Nephron progenitor cell (in vitro differentiated cells): ENCODE data around the gene MORN1.
"Not testable (repeated sequence)": the region's sequence is repeated elsewhere in the genome, so short reads cannot be mapped to it uniquely, and the experiment has no call there.

Experiments
- DNase-seq: peaks from one replicate; pipeline ENCODE4 v3.0.0; 2021
- H3K27ac Mint-ChIP-seq: 2 replicates; pipeline ENCODE4 v1.8.0; 2021; ENCODE audit warnings: mild to moderate bottlenecking, moderate library complexity, mixed read lengths
- H3K27me3 Mint-ChIP-seq: 2 replicates; pipeline ENCODE4 v1.8.0; 2021; ENCODE audit warnings: mild to moderate bottlenecking, low read depth, mixed read lengths; ENCODE audit not compliant: poor library complexity
- H3K36me3 Mint-ChIP-seq: 2 replicates; pipeline ENCODE4 v1.8.0; 2021; ENCODE audit warnings: low read depth, mixed read lengths
- H3K4me1 Mint-ChIP-seq: 2 replicates; pipeline ENCODE4 v1.8.0; 2021; ENCODE audit warnings: mixed read lengths
- H3K4me3 Mint-ChIP-seq: 2 replicates; pipeline ENCODE4 v1.8.0; 2021; ENCODE audit warnings: mild to moderate bottlenecking, moderate library complexity, mixed read lengths
- H3K9me3 Mint-ChIP-seq: 2 replicates; pipeline ENCODE4 v1.8.0; 2021; ENCODE audit warnings: mild to moderate bottlenecking, moderate library complexity, mixed read lengths
- TF ChIP-seq, protein P1 (sequence below): fragments of 200-600 bp; sonication (generic); IDR thresholded peaks from 2 replicates; pipeline ENCODE4 v1.5.0; 2021; ENCODE audit warnings: antibody characterized with exemption

The MORN1 gene

DNA sequence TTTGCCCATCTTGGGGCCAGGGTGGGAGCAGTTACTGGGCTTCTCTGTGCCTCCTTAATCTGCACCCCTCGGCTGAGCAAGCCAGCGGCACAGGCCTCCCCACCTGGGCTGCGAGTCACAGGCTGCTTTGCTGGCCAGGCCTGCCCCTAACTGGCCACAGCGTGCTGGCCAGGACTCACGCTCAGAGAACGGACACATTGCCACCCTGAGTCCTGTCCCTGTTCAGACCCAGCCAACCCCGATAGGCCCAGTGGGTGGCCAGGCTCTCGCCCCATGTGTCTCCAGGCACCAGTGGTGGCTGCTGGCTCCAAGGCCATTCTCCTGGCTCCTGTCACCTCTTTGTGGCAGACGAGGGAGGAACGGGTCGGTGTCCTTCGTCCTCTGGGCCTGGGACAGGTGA lies 61.3 kb downstream of the MORN1 start:
- peaks cover 31% of the 10 kb centered on the region for H3K4me1 Mint-ChIP-seq
- H3K27ac Mint-ChIP-seq, result no peak overlapping the region
- no peak for DNase-seq
- TF ChIP-seq, protein P1, sequence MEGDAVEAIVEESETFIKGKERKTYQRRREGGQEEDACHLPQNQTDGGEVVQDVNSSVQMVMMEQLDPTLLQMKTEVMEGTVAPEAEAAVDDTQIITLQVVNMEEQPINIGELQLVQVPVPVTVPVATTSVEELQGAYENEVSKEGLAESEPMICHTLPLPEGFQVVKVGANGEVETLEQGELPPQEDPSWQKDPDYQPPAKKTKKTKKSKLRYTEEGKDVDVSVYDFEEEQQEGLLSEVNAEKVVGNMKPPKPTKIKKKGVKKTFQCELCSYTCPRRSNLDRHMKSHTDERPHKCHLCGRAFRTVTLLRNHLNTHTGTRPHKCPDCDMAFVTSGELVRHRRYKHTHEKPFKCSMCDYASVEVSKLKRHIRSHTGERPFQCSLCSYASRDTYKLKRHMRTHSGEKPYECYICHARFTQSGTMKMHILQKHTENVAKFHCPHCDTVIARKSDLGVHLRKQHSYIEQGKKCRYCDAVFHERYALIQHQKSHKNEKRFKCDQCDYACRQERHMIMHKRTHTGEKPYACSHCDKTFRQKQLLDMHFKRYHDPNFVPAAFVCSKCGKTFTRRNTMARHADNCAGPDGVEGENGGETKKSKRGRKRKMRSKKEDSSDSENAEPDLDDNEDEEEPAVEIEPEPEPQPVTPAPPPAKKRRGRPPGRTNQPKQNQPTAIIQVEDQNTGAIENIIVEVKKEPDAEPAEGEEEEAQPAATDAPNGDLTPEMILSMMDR, result no peak
- H3K9me3 Mint-ChIP-seq, result peaks cover 3% of the 10 kb centered on the region
- peaks cover 3% of the 10 kb centered on the region for H3K36me3 Mint-ChIP-seq
- peaks cover 20% of the 10 kb centered on the region for H3K27me3 Mint-ChIP-seq
- H3K4me3 Mint-ChIP-seq, result no peak overlapping the region

DNA sequence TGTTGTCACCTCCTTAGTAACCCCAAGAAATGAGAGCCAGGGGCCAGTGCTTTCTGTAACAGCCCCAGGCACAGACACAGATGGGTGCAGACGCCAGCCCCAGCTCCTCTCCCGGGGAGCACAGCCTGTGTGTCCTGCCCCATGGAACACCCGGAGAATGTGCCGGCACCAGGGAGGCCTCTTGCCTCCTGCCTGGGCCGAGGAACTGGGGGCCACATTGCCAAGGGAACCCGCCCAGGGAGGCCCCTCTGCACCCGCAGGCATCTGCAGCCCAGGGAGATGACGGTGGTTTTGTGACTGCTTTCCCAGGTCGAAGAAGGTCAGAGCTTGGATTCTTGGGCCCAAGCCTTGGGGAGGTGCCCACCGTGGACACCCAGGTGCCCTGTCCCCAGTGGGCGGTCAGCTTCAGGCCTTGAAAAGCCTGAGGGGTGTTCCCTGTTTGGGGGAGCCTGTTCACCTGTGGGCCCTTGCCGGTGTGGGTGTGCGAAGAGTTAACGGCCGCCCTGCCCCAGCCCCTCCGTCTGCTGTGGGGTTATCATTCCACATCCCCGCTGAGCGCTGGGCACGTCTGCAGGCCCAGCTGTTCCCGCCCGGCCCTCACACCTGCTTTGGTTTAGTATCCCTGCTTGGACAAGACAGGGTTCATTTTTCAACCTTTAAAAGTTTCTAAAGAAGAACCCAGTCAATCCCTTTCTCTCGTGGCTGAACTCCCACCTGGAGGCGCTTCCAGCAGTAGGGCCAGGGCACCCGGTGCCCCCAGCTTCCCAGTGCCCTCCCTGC lies 62.5 kb downstream of the MORN1 start:
- Mint-ChIP-seq H3K36me3 (peaks cover 4% of the 10 kb centered on the region), H3K9me3 (peaks cover 8% of the 10 kb centered on the region), H3K4me1 (peaks cover 20% of the 10 kb centered on the region), H3K27me3 (peaks cover 31% of the 10 kb centered on the region), H3K27ac (no peak overlapping the region), H3K4me3 (no peak overlapping the region)
- DNase-seq, result no peak
- TF ChIP-seq, protein P1, result no peak

DNA sequence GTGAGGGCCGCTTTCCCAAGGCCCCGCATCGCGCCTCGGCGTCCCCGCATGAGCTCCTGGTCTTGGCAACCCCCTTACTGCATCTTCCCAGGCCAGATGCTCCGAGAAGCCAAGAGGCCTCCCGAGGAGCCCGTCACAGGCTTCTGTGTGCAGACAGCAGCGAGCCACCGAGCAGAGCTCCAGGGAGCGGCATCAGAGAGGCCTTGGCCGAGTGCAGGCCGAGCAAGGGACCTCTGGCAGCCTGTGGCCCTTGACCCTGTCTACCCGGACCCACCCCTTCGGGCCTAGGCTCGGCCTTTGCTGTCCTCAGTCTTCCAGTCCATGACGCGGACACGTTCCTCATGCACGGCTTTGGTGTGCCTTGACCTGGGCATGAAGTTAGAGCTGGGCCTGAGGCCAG lies 63.5 kb downstream of the MORN1 start:
- H3K27ac Mint-ChIP-seq, result no peak overlapping the region
- H3K4me1 Mint-ChIP-seq, result peaks cover 22% of the 10 kb centered on the region
- TF ChIP-seq, protein P1, result no peak
- peaks cover 4% of the 10 kb centered on the region for H3K36me3 Mint-ChIP-seq
- no peak overlapping the region for H3K4me3 Mint-ChIP-seq
- DNase-seq, result no peak
- H3K27me3 Mint-ChIP-seq, result peaks cover 34% of the 10 kb centered on the region
- H3K9me3 Mint-ChIP-seq, result peaks cover 8% of the 10 kb centered on the region

DNA sequence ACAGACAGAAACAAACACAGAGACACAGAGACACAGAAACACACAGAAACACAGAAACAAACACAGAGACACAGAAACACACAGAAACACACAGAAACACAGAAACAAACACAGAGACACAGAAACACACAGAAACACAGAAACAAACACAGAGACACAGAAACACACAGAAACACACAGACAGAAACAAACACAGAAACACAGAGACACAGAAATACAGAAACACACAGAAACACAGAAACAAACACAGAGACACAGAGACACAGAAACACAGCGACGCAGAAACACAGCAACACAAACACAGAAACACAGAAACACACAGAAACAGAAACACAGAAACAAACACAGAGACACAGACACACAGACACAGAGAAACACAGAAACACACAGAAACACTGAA lies 64.2 kb downstream of the MORN1 start:
- H3K27ac Mint-ChIP-seq, result peak overlapping the region; percentile 81
- not testable (repeated sequence) for H3K9me3 Mint-ChIP-seq, DNase-seq, H3K36me3 Mint-ChIP-seq, H3K4me3 Mint-ChIP-seq
- peaks cover 25% of the 10 kb centered on the region for H3K4me1 Mint-ChIP-seq
- peaks cover 34% of the 10 kb centered on the region for H3K27me3 Mint-ChIP-seq

GRCh38 chr1:2326524-2326923 lies 64.8 kb downstream of the MORN1 start:
- Mint-ChIP-seq H3K27ac (no peak overlapping the region), H3K4me3 (no peak overlapping the region), H3K4me1 (peaks cover 32% of the 10 kb centered on the region), H3K36me3 (peaks cover 4% of the 10 kb centered on the region), H3K27me3 (peaks cover 31% of the 10 kb centered on the region), H3K9me3 (peaks cover 8% of the 10 kb centered on the region)
- DNase-seq, result no peak
- TF ChIP-seq, protein P1, result no peak

GRCh38 chr1:2324553-2325366 lies 66.6 kb downstream of the MORN1 start:
- H3K27ac Mint-ChIP-seq, result no peak overlapping the region
- TF ChIP-seq, protein P1, result no peak
- no peak overlapping the region for H3K4me3 Mint-ChIP-seq
- peaks cover 4% of the 10 kb centered on the region for H3K36me3 Mint-ChIP-seq
- peaks cover 33% of the 10 kb centered on the region for H3K4me1 Mint-ChIP-seq
- H3K9me3 Mint-ChIP-seq, result peaks cover 8% of the 10 kb centered on the region
- H3K27me3 Mint-ChIP-seq, result peaks cover 35% of the 10 kb centered on the region
- DNase-seq, result no peak
